H9 (cell line): ENCODE measurements around the gene DAB1. TPM values are rescaled to one million over a fixed set of nuclear protein-coding genes. Genes with fewer than 3 reads are reported as not detected.
A peak's percentile ranks its signal among the peaks of the same experiment; 100 is the strongest.

Experiments
- DNase-seq: peaks from one replicate; pipeline ENCODE4 v3.0.0-alpha.2; 2017
- H2AFZ ChIP-seq: one replicate; pipeline ENCODE4 v1.6.1; 2013; ENCODE audit warnings: mild to moderate bottlenecking, low read length, control low read depth, moderate library complexity
- H2AK5ac ChIP-seq: 2 replicates; pipeline ENCODE4 v1.6.1; 2013; ENCODE audit warnings: low read length, control low read depth, mixed read lengths; ENCODE audit not compliant: insufficient read length
- H2BK120ac ChIP-seq: one replicate; pipeline ENCODE4 v1.6.1; 2013; ENCODE audit warnings: low read depth, mild to moderate bottlenecking, low read length, control low read depth, inconsistent platforms; ENCODE audit not compliant: poor library complexity, severe bottlenecking
- H2BK12ac ChIP-seq: 2 replicates; pipeline ENCODE4 v1.6.1; 2013; ENCODE audit warnings: low read length, control low read depth, mixed read lengths, low read depth; ENCODE audit not compliant: insufficient read length
- H2BK15ac ChIP-seq: 2 replicates; pipeline ENCODE4 v1.6.1; 2013; ENCODE audit warnings: low read depth, low read length, control low read depth
- H2BK20ac ChIP-seq: one replicate; pipeline ENCODE4 v1.6.1; 2013; ENCODE audit warnings: low read depth, mild to moderate bottlenecking, low read length, control low read depth, inconsistent platforms; ENCODE audit not compliant: poor library complexity, severe bottlenecking
- H2BK5ac ChIP-seq: 2 replicates; pipeline ENCODE4 v1.6.1; 2013; ENCODE audit warnings: low read length, control low read depth, mixed read lengths; ENCODE audit not compliant: insufficient read length
- H3K14ac ChIP-seq: 2 replicates; pipeline ENCODE4 v1.6.1; 2013; ENCODE audit warnings: low read length, control low read depth; ENCODE audit not compliant: insufficient read depth
- H3K18ac ChIP-seq: 2 replicates; pipeline ENCODE4 v1.6.1; 2013; ENCODE audit warnings: low read depth, mild to moderate bottlenecking, mixed read lengths, low read length, control low read depth; ENCODE audit not compliant: insufficient read length
- H3K23ac ChIP-seq: 2 replicates; pipeline ENCODE4 v1.6.1; 2013; ENCODE audit warnings: low read length, control low read depth, mixed read lengths, low read depth; ENCODE audit not compliant: insufficient read length
- H3K23me2 ChIP-seq: 2 replicates; pipeline ENCODE4 v1.6.1; 2013; ENCODE audit warnings: low read depth, mild to moderate bottlenecking, mixed read lengths, low read length, control low read depth; ENCODE audit not compliant: insufficient read length, poor library complexity, severe bottlenecking
- H3K27ac ChIP-seq: 2 replicates; pipeline ENCODE4 v1.5.1; 2013; ENCODE audit warnings: low read length, control low read depth, mixed read lengths, low read depth; ENCODE audit not compliant: insufficient read length
- H3K27me3 ChIP-seq: 2 replicates; pipeline ENCODE4 v1.6.1; 2013; ENCODE audit warnings: low read length, control low read depth, inconsistent platforms; ENCODE audit not compliant: insufficient read depth
- H3K4ac ChIP-seq: 2 replicates; pipeline ENCODE4 v1.6.1; 2013; ENCODE audit warnings: low read depth, mild to moderate bottlenecking, control low read depth, inconsistent platforms, low read length, moderate library complexity
- H3K4me1 ChIP-seq: 2 replicates; pipeline ENCODE4 v1.6.1; 2013; ENCODE audit warnings: low read length, control low read depth, inconsistent platforms; ENCODE audit not compliant: insufficient read depth
- H3K4me2 ChIP-seq: 2 replicates; pipeline ENCODE4 v1.6.1; 2013; ENCODE audit warnings: low read length, control low read depth, mixed read lengths; ENCODE audit not compliant: insufficient read length, insufficient read depth
- H3K56ac ChIP-seq: 2 replicates; pipeline ENCODE4 v1.6.1; 2013; ENCODE audit warnings: low read depth, mild to moderate bottlenecking, mixed read lengths, low read length, control low read depth; ENCODE audit not compliant: insufficient read length
- H3K79me1 ChIP-seq: 2 replicates; pipeline ENCODE4 v1.6.1; 2013; ENCODE audit warnings: low read depth, mild to moderate bottlenecking, moderate library complexity, low read length, control low read depth, inconsistent platforms; ENCODE audit not compliant: insufficient read depth, poor library complexity, severe bottlenecking
- H3K79me2 ChIP-seq: 2 replicates; pipeline ENCODE4 v1.6.1; 2013; ENCODE audit warnings: low read length, control low read depth, inconsistent platforms; ENCODE audit not compliant: insufficient read depth
- H3K9ac ChIP-seq: 2 replicates; pipeline ENCODE4 v1.6.1; 2013; ENCODE audit warnings: low read length, control low read depth, mixed read lengths; ENCODE audit not compliant: insufficient read length; ENCODE audit errors: extremely low read depth
- H3K9me3 ChIP-seq: one replicate; pipeline ENCODE4 v1.6.1; 2013; ENCODE audit warnings: low read depth, low read length, inconsistent platforms; ENCODE audit not compliant: control insufficient read depth
- H3T11ph ChIP-seq: one replicate; pipeline ENCODE4 v1.6.1; 2013; ENCODE audit warnings: mild to moderate bottlenecking, low read length, control low read depth, inconsistent platforms
- H4K20me1 ChIP-seq: one replicate; pipeline ENCODE4 v1.6.1; 2013; ENCODE audit not compliant: control insufficient read depth, insufficient read length, insufficient read depth
- H4K5ac ChIP-seq: 2 replicates; pipeline ENCODE4 v1.6.1; 2013; ENCODE audit warnings: low read depth, mild to moderate bottlenecking, mixed read lengths, low read length, control low read depth; ENCODE audit not compliant: insufficient read length
- H4K8ac ChIP-seq: replicated peaks from 2 replicates; pipeline ENCODE4 v1.6.1; 2013; ENCODE audit warnings: low read length, control low read depth, mixed read lengths, low read depth; ENCODE audit not compliant: insufficient read length
- H4K91ac ChIP-seq: 2 replicates; pipeline ENCODE4 v1.6.1; 2013; ENCODE audit warnings: low read depth, mild to moderate bottlenecking, moderate library complexity, mixed read lengths, low read length, control low read depth; ENCODE audit not compliant: insufficient read length
- H3K27ac Mint-ChIP-seq, 3 experiments: 2 replicates in 2 of 3; 3 replicates in 1 of 3; pipeline ENCODE4 v1.8.0; 2020 to 2021; ENCODE audit warnings: mixed read lengths in 3 of 3, mild to moderate bottlenecking in 1 of 3, moderate library complexity in 1 of 3
- H3K27me3 Mint-ChIP-seq: 2 replicates; pipeline ENCODE4 v1.8.0; 2021; ENCODE audit warnings: low read depth, mild to moderate bottlenecking, moderate library complexity, mixed read lengths
- H3K36me3 Mint-ChIP-seq, 3 experiments: 2 replicates in 2 of 3; 3 replicates in 1 of 3; pipeline ENCODE4 v1.8.0; 2020 to 2021; ENCODE audit warnings: low read depth in 3 of 3, mixed read lengths in 3 of 3; ENCODE audit not compliant: insufficient read depth in 1 of 3
- H3K4me1 Mint-ChIP-seq, 2 experiments: 2 replicates each; pipeline ENCODE4 v1.8.0; 2020; ENCODE audit warnings: mixed read lengths in 2 of 2
- H3K4me3 Mint-ChIP-seq, 2 experiments: 2 replicates in 1 of 2; 3 replicates in 1 of 2; pipeline ENCODE4 v1.8.0; 2020 to 2021; ENCODE audit warnings: mild to moderate bottlenecking in 2 of 2, mixed read lengths in 2 of 2, moderate library complexity in 1 of 2
- H3K9me3 Mint-ChIP-seq, 2 experiments: 2 replicates in 1 of 2; 3 replicates in 1 of 2; pipeline ENCODE4 v1.8.0; 2020; ENCODE audit warnings: mild to moderate bottlenecking in 2 of 2, mixed read lengths in 2 of 2, moderate library complexity in 1 of 2
- CTCF ChIP-seq: fragments of 200-600 bp; sonication (generic); conservative IDR thresholded peaks from 3 replicates; pipeline ENCODE4 v1.8.0; 2021; ENCODE audit warnings: antibody characterized with exemption, mild to moderate bottlenecking
- WGBS: extraction: QIAGEN DNeasy Blood & Tissue Kit; methylation state at CpG from one replicate; pipeline ENCODE4 v1.1.7; 2013; ENCODE audit warnings: missing lambda C conversion rate, low lambda C conversion rate, mixed read lengths; ENCODE audit not compliant: insufficient read length; ENCODE audit errors: extremely low coverage; 5-methylcytosine and 5-hydroxymethylcytosine counted together
- total RNA-seq: library from RNA; stranded (reverse); gene quantifications from 2 replicates; pipeline ENCODE4 v1.2.1, GENCODE V29; 2021

Gene DAB1
- total RNA-seq, 1 experiment from 2014 or later, result 9.3 TPM

- peaks cover 11 to 12% of the 10 kb centered on the region in 2 experiments for H3K9me3 Mint-ChIP-seq
- H3K27ac Mint-ChIP-seq, result no peak overlapping the region
- no peak overlapping the region for H3K14ac ChIP-seq
- H3T11ph ChIP-seq, result no peak overlapping the region
- no peak overlapping the region for H2BK15ac ChIP-seq
- no peak overlapping the region for H2BK120ac ChIP-seq
- no peak overlapping the region for H4K8ac ChIP-seq
- no peak overlapping the region for H3K4me3 Mint-ChIP-seq
- WGBS, result no CpG with 5 or more reads among the region's 2 CpGs
- H3K27me3 Mint-ChIP-seq, result no peaks in the 10 kb centered on the region; the same call in 1 of the 2 replicates
- H3K9ac ChIP-seq, result no peak overlapping the region
- H3K79me1 ChIP-seq, result no peaks in the 10 kb centered on the region
- no peaks in the 10 kb centered on the region for H3K27me3 ChIP-seq
- peaks cover 8 to 16% of the 10 kb centered on the region in 2 experiments for H3K4me1 Mint-ChIP-seq
- DNase-seq, result no peak
- H2AFZ ChIP-seq, result no peak overlapping the region
- no peak overlapping the region for H3K4me2 ChIP-seq
- no peak overlapping the region for H4K91ac ChIP-seq
- no peaks in the 10 kb centered on the region for H3K79me2 ChIP-seq
- no peaks in the 10 kb centered on the region for H3K23me2 ChIP-seq
- H2BK12ac ChIP-seq, result no peak overlapping the region
- no peak overlapping the region for H2BK20ac ChIP-seq
- no peak overlapping the region for H2BK5ac ChIP-seq
- no peak overlapping the region for H3K23ac ChIP-seq
- H4K5ac ChIP-seq, result no peak overlapping the region
- H3K27ac ChIP-seq, result no peak overlapping the region
- TF ChIP-seq CTCF, result peak; percentile 34; the same call in 1 of the 3 replicates
- no peaks in the 10 kb centered on the region for H4K20me1 ChIP-seq
- no peak overlapping the region for H3K18ac ChIP-seq
- H3K4me1 ChIP-seq, result peaks cover 8% of the 10 kb centered on the region; the same call in 1 of the 2 replicates
- H3K36me3 Mint-ChIP-seq, result peaks cover 4 to 15% (median 5%) of the 10 kb centered on the region in 3 experiments; a peak in 4 of 7 replicates
- no peak overlapping the region for H3K4ac ChIP-seq
- H3K9me3 ChIP-seq, result no peaks in the 10 kb centered on the region
- no peak overlapping the region for H3K56ac ChIP-seq
- H2AK5ac ChIP-seq, result no peak overlapping the region
These were observed 45.0 kb upstream of the DAB1 start for GRCh38 chr1:57468641-57469523.
